Lung (tissue), 12 donors: ENCODE data around the gene MAPK7. TPM values are rescaled to one million over a fixed set of nuclear protein-coding genes. Genes with fewer than 3 reads are reported as not detected.

Experiments
- ATAC-seq: fragments of 200-7000 bp; cut with Tn5 transposase; one replicate; pipeline ENCODE4 v1.9.1; 2020; ENCODE audit warnings: moderate number of reproducible peaks; ENCODE audit not compliant: insufficient read depth, low FRiP score
- DNase-seq, 3 donors: peaks; one replicate each; pipeline ENCODE4 v3.0.0-alpha.2; 2013 to 2017
- H3K27ac ChIP-seq, 2 donors: one replicate each; pipeline ENCODE4 v1.5.1; 2013; ENCODE audit warnings: mild to moderate bottlenecking in 2 of 2, moderate library complexity in 2 of 2, control low read depth in 1 of 2, inconsistent platforms in 1 of 2, low read depth in 1 of 2, low read length in 1 of 2
- H3K27me3 ChIP-seq, 3 donors: one replicate each; pipeline ENCODE4 v1.5.1; 2013; ENCODE audit warnings: low read length in 2 of 3; ENCODE audit not compliant: control insufficient read depth in 3 of 3, insufficient read depth in 3 of 3
- H3K36me3 ChIP-seq, 4 donors: one replicate each; pipeline ENCODE4 v1.5.1; 2013; ENCODE audit warnings: low read length in 4 of 4, mild to moderate bottlenecking in 1 of 4, moderate library complexity in 1 of 4; ENCODE audit not compliant: control insufficient read depth in 4 of 4, insufficient read depth in 4 of 4
- H3K4me1 ChIP-seq, 5 donors: one replicate each; pipeline ENCODE4 v1.5.1; 2013; ENCODE audit warnings: low read length in 5 of 5, mild to moderate bottlenecking in 2 of 5, moderate library complexity in 1 of 5; ENCODE audit not compliant: control insufficient read depth in 5 of 5, insufficient read depth in 5 of 5
- H3K4me3 ChIP-seq: one replicate; pipeline ENCODE4 v1.5.1; 2013; ENCODE audit warnings: mild to moderate bottlenecking, control low read depth, moderate library complexity
- H3K9ac ChIP-seq, 2 donors: one replicate each; pipeline ENCODE4 v1.5.1; 2013; ENCODE audit warnings: low read length in 2 of 2, control low read depth in 1 of 2; ENCODE audit not compliant: insufficient read depth in 1 of 2
- H3K9me3 ChIP-seq, 4 donors: one replicate each; pipeline ENCODE4 v1.5.1; 2013; ENCODE audit warnings: low read length in 3 of 4, mild to moderate bottlenecking in 1 of 4, moderate library complexity in 1 of 4; ENCODE audit not compliant: control insufficient read depth in 4 of 4, insufficient read depth in 3 of 4
- CTCF ChIP-seq: IDR thresholded peaks from 2 replicates; pipeline ENCODE4 v1.5.1; 2012; ENCODE audit warnings: mild to moderate bottlenecking; ENCODE audit errors: control extremely low read depth, extremely low read depth
- WGBS, 2 donors: extraction: QIAGEN DNeasy Blood & Tissue Kit; methylation state at CpG; one replicate each; pipeline ENCODE4 v1.1.7; 2013; 5-methylcytosine and 5-hydroxymethylcytosine counted together
- polyA plus RNA-seq, 2 donors: library from polyadenylated mRNA; stranded (reverse); fragments of 200-250 nt; gene quantifications; one replicate each; pipeline ENCODE4 v1.2.1, GENCODE V29; 2013
- total RNA-seq, 2 donors: library from RNA; depleted of rRNA in 1 of 2; stranded (reverse); fragments of >200 nt in 1 of 2; gene quantifications; one replicate each; pipeline ENCODE4 v1.2.1, GENCODE V29; 2014 to 2021
- donor health status: control.
- donor health status: control.
- donor health status: Bipolar disorder and iron deficiency.
- donor health status: healthy.
- donor health status: DM: yes; HTN: yes; CAD: no.

Gene MAPK7
- total and polyA plus RNA-seq, 4 donors: 13.7 to 45.7 (median 22.8) TPM

- H3K4me1 ChIP-seq: peaks cover 0 to 20% (median 13%) of the 10 kb centered on the region in 5 donors
- H3K9me3 ChIP-seq: no peaks in the 10 kb centered on the region
- ATAC-seq: no peak
- no peaks in the 10 kb centered on the region for H3K36me3 ChIP-seq
- H3K27me3 ChIP-seq: no peaks in the 10 kb centered on the region
- TF ChIP-seq CTCF: no peak
- H3K9ac ChIP-seq: no peak overlapping the region
- H3K27ac ChIP-seq: no peak overlapping the region
- no peak for DNase-seq
- 77 to 81% methylated on average over 9 of the region's 9 CpGs for WGBS, 2 donors
- no peak overlapping the region for H3K4me3 ChIP-seq
Observed at GRCh38 chr17:19372011-19372370, 6.3 kb upstream of the MAPK7 start.

GRCh38 chr17:19372439-19372838 is 5.9 kb upstream of the MAPK7 start:
- no peak overlapping the region for H3K4me3 ChIP-seq
- TF ChIP-seq CTCF: no peak
- peaks cover 0 to 23% (median 17%) of the 10 kb centered on the region in 5 donors for H3K4me1 ChIP-seq
- H3K36me3 ChIP-seq: no peaks in the 10 kb centered on the region
- H3K27me3 ChIP-seq: no peaks in the 10 kb centered on the region
- ATAC-seq (no peak), DNase-seq (no peak)
- WGBS, 2 donors: 71 to 79% methylated on average over 12 of the region's 12 CpGs
- H3K9ac ChIP-seq: no peak overlapping the region
- H3K27ac ChIP-seq: no peak overlapping the region
- no peaks in the 10 kb centered on the region for H3K9me3 ChIP-seq

- WGBS, 2 donors: 75 to 89% methylated on average over 8 of the region's 8 CpGs
- ATAC-seq: no peak
Observed at GRCh38 chr17:19372866-19373504, 5.3 kb upstream of the MAPK7 start.

More at GRCh38 chr17:19372866-19373504, 5.3 kb upstream of the MAPK7 start:
- no peak for TF ChIP-seq CTCF
- H3K27ac ChIP-seq: no peak overlapping the region
- no peak overlapping the region for H3K9ac ChIP-seq
- H3K36me3 ChIP-seq: no peaks in the 10 kb centered on the region
- no peak overlapping the region for H3K4me3 ChIP-seq
- H3K27me3 ChIP-seq: no peaks in the 10 kb centered on the region
- peaks cover 0 to 23% (median 17%) of the 10 kb centered on the region in 5 donors for H3K4me1 ChIP-seq
- DNase-seq: no peak
- no peaks in the 10 kb centered on the region for H3K9me3 ChIP-seq
